Measurements from ENCODE around the gene CSNK1G1.

Gene CSNK1G1

DNA sequence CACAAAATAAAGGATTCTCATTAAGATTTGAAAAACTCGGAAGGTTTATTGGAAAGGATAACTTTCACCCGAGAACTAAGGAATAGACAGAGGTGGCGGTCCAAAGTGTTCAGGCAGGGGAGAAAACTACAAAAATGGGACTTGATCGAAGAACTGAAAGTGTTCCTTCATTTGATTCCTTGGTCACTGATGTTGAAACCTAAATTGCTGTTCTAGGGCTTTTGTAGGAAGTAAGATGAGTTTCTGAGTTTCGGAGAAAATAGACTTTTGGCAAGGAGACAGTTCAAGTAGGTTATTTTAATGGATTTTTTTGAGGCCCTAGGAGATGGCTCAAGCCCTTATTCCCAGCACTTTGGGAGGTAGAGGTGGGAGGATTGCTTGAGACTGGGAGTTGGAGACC, 33.1 kb upstream of the CSNK1G1 start:
- no peak overlapping the region for H3K9ac ChIP-seq
- H3K4me2 ChIP-seq (ENCODE audit: low read length) = no peak overlapping the region
- no peak overlapping the region for H3K4me3 ChIP-seq (ENCODE audit: low read depth, low read length)
- no peaks in the 10 kb centered on the region for H3K36me3 ChIP-seq (ENCODE audit: control insufficient read depth, insufficient read depth, low read length)
- H3K9me3 ChIP-seq (ENCODE audit: control insufficient read depth, low read length) = no peaks in the 10 kb centered on the region
- TF ChIP-seq, protein P1, sequence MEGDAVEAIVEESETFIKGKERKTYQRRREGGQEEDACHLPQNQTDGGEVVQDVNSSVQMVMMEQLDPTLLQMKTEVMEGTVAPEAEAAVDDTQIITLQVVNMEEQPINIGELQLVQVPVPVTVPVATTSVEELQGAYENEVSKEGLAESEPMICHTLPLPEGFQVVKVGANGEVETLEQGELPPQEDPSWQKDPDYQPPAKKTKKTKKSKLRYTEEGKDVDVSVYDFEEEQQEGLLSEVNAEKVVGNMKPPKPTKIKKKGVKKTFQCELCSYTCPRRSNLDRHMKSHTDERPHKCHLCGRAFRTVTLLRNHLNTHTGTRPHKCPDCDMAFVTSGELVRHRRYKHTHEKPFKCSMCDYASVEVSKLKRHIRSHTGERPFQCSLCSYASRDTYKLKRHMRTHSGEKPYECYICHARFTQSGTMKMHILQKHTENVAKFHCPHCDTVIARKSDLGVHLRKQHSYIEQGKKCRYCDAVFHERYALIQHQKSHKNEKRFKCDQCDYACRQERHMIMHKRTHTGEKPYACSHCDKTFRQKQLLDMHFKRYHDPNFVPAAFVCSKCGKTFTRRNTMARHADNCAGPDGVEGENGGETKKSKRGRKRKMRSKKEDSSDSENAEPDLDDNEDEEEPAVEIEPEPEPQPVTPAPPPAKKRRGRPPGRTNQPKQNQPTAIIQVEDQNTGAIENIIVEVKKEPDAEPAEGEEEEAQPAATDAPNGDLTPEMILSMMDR (IDR thresholded peaks at IDR 0.05) = no peak
- H3K4me1 ChIP-seq = no peaks in the 10 kb centered on the region
- H2AFZ ChIP-seq = no peak overlapping the region
- H3K27ac ChIP-seq = no peak overlapping the region
- no peaks in the 10 kb centered on the region for H3K27me3 ChIP-seq (ENCODE audit: control insufficient read depth, insufficient read depth, low read length)
- H3K79me2 ChIP-seq = no peaks in the 10 kb centered on the region

DNA sequence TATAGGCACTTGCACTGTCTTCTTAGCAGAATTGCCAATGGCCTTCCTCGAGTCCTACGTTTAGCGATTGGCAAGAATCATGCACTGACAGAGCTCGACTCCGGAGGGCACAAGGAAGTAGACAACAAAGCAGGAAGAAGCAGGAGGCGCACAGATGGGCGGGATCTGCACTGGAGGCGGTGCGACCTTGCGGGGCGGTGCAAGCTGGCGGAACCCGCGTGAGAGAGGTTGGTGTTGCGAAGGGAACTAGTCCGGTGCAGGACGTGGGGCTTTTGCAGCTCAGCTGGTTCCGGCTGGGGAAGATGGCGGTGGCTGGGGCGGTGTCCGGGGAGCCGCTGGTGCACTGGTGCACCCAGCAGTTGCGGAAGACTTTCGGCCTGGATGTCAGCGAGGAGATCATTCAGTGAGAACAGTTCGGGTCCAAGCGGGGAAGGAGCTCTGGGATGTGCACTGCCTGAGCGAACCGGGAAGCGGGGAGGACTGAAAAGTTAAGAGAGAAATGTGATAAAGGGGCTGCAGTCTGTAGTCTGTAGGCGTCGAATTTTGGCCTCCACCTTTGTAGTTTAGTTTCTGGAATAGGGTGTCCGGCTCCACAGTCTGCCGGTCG, 31.7 kb upstream of the CSNK1G1 start, which contains the start of gene TRIP4:
Gene TRIP4 (plus strand): TSS at position 275 of the 607 bp plus-strand sequence. CDS start 28 bp downstream, at position 303.
- Histone ChIP-seq H3K36me3 (ENCODE audit: control insufficient read depth, insufficient read depth, low read length) (no peaks in the 10 kb centered on the region), H3K9me3 (ENCODE audit: control insufficient read depth, low read length) (no peaks in the 10 kb centered on the region), H3K9ac (peak within 1 kb of the TSS; percentile 6), H3K4me2 (ENCODE audit: low read length) (peak within 1 kb of the TSS; percentile 73), H2AFZ (peak within 1 kb of the TSS; percentile 89), H3K27ac (peak within 1 kb of the TSS; percentile 74), H3K4me3 (ENCODE audit: low read depth, low read length) (peak within 1 kb of the TSS; percentile 93), H3K79me2 (no peaks in the 10 kb centered on the region), H3K27me3 (ENCODE audit: control insufficient read depth, insufficient read depth, low read length) (no peaks in the 10 kb centered on the region), H3K4me1 (no peaks in the 10 kb centered on the region)
- TF ChIP-seq, protein P1 (IDR thresholded peaks at IDR 0.05) = peak; percentile 7

DNA sequence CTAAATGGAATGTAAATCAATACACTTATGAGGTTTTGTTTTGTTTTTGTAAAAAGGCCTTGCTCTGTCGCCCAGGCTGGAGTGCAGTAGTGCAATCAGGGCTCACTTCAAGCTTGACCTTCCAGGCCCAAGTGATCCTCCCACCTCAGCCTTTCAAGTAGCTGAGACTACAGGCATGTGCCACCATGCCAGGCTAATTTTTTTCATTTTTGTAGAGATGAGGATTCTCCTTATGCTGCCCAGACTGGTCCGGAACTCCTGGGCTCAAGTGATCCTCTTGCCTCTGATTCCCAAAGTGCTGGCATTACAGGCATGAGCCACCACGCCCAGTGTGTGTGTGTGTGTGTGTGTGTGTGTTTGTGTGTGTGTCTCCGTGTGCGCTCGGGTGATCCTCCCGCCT, 30.3 kb upstream of the CSNK1G1 start:
- Histone ChIP-seq H3K9ac (no peak overlapping the region), H3K27me3 (ENCODE audit: control insufficient read depth, insufficient read depth, low read length) (no peaks in the 10 kb centered on the region), H3K36me3 (ENCODE audit: control insufficient read depth, insufficient read depth, low read length) (no peaks in the 10 kb centered on the region), H3K27ac (no peak overlapping the region), H2AFZ (no peak overlapping the region), H3K4me1 (no peaks in the 10 kb centered on the region), H3K9me3 (ENCODE audit: control insufficient read depth, low read length) (no peaks in the 10 kb centered on the region), H3K4me3 (ENCODE audit: low read depth, low read length) (no peak overlapping the region), H3K4me2 (ENCODE audit: low read length) (no peak overlapping the region), H3K79me2 (no peaks in the 10 kb centered on the region)
- TF ChIP-seq, protein P1 (IDR thresholded peaks at IDR 0.05) = no peak

DNA sequence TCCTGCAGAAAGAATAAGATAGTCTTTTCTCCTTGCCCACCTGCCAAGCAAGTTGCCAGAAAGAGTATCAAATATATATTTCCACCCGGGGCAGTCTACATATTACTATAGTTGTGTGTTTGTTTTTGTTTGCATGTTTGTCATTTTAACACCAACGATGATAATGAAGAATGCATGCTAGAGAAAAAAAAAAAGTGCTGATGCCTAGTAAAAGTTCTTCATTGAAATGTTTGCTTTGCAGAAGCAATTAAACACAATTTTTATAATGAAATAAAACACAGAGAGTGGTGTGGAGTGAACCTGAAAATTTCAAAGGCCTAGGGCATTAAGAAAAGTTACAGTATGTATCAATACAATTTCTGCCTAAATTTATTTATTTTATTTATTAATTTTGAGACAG, 27.8 kb upstream of the CSNK1G1 start:
- Histone ChIP-seq H3K27me3 (ENCODE audit: control insufficient read depth, insufficient read depth, low read length) (no peaks in the 10 kb centered on the region), H3K9me3 (ENCODE audit: control insufficient read depth, low read length) (no peaks in the 10 kb centered on the region), H3K4me1 (no peaks in the 10 kb centered on the region), H3K27ac (no peak overlapping the region), H3K9ac (no peak overlapping the region), H2AFZ (no peak overlapping the region), H3K79me2 (no peaks in the 10 kb centered on the region), H3K4me2 (ENCODE audit: low read length) (no peak overlapping the region), H3K36me3 (ENCODE audit: control insufficient read depth, insufficient read depth, low read length) (no peaks in the 10 kb centered on the region), H3K4me3 (ENCODE audit: low read depth, low read length) (no peak overlapping the region)
- TF ChIP-seq, protein P1 (IDR thresholded peaks at IDR 0.05) = no peak
